Stimulated activated CD4-positive, alpha-beta T cell treated with anti-CD3 and anti-CD28 coated beads, TNF-alpha, amount 100 ng/mL, for 48 hours (primary cell): ENCODE measurements around the gene KBTBD13.

Experiments used
- DNase-seq, 3 donors: peaks; one replicate each; pipeline ENCODE4 v3.0.0-alpha.2; 2020; ENCODE audit warnings: low read depth in 3 of 3

Gene KBTBD13

GRCh38 chr15:65106011-65106590 is 29.6 kb downstream of the KBTBD13 start:
- no peak for DNase-seq

- no peak for DNase-seq
Measured at GRCh38 chr15:65110676-65111292, 34.2 kb downstream of the KBTBD13 start.

- no peak for DNase-seq
Measured at GRCh38 chr15:65115086-65115485, 38.5 kb downstream of the KBTBD13 start, which contains the start of gene UBAP1L. TSS of gene UBAP1L (minus strand) at chr15:65115200. CDS start at chr15:65106215, 8,985 bp downstream.

GRCh38 chr15:65115542-65115941 is 39.0 kb downstream of the KBTBD13 start:
- no peak for DNase-seq
